Measurements from ENCODE around the gene HCN3. TPM values are rescaled to one million over a fixed set of nuclear protein-coding genes. Genes with fewer than 3 reads are reported as not detected.

Gene HCN3
- total RNA-seq, 4 donors from 2014 or later, result 13.0 to 34.0 (median 22.2) TPM

- no peak for DNase-seq
- Histone ChIP-seq H3K27me3 (no peaks in the 10 kb centered on the region), H3K4me1 (peaks cover 21 to 39% (median 28%) of the 10 kb centered on the region in 4 donors), H3K4me3 (peak overlapping the region; percentile 57 to 98 (median 79)), H3K27ac (peak overlapping the region; percentile 91 to 95 (median 92)), H3K9me3 (no peaks in the 10 kb centered on the region), H3K36me3 (no peaks in the 10 kb centered on the region)
- WGBS, 2 donors (ENCODE audit: low coverage in 1 of 2), result 48% methylated on average over 12 of the region's 12 CpGs; no CpG with 5 or more reads in 1 of the 2 donors
- intact Hi-C loops (cut with DNase I; ENCODE audit: low total_unique reads), result loop anchor here (10.0 kb wide), 1 partner anchor 341 kb away; no protein-coding TSS in a partner anchor
- in situ Hi-C loops (cut with MboI; ENCODE audit: low pct_ligation_motif_present in 1 of 4, low pct_unique_long_range_greater_than_20kb in 1 of 4, low sequenced_read_pairs in 3 of 4), result loop anchor here in 3 of 4 donors (10.0 to 25.0 kb wide), 2 partner anchors 61 to 333 kb away; no protein-coding TSS in a partner anchor
- TF ChIP-seq CTCF (IDR thresholded peaks at IDR 0.05) (no peak), POLR2A (IDR thresholded peaks at IDR 0.05) (no peak), EP300 (IDR thresholded peaks at IDR 0.05; ENCODE audit: low read depth) (no peak), POLR2AphosphoS5 (IDR thresholded peaks at IDR 0.05) (no peak)
Observed at GRCh38 chr1:155254228-155254713, 23.0 kb upstream of the HCN3 start.

- H3K4me1 ChIP-seq, result peaks cover 21 to 39% (median 28%) of the 10 kb centered on the region in 4 donors
- 7% methylated on average over 28 of the region's 35 CpGs; no CpG with 5 or more reads in 1 of the 2 donors for WGBS, 2 donors (ENCODE audit: low coverage in 1 of 2)
- peak overlapping the region; percentile 57 to 98 (median 79) for H3K4me3 ChIP-seq
- DNase-seq, result peak; percentile 31
- no peaks in the 10 kb centered on the region for H3K27me3 ChIP-seq
- peak overlapping the region; percentile 91 to 95 (median 92) for H3K27ac ChIP-seq
- intact Hi-C loops (cut with DNase I; ENCODE audit: low total_unique reads), result loop anchor here (10.0 kb wide), 1 partner anchor 340 kb away; no protein-coding TSS in a partner anchor
- in situ Hi-C loops (cut with MboI; ENCODE audit: low pct_ligation_motif_present in 1 of 4, low pct_unique_long_range_greater_than_20kb in 1 of 4, low sequenced_read_pairs in 3 of 4), result loop anchor here in 3 of 4 donors (10.0 to 25.0 kb wide), 2 partner anchors 60 to 333 kb away; no protein-coding TSS in a partner anchor
- no peak for TF ChIP-seq POLR2A (IDR thresholded peaks at IDR 0.05)
- TF ChIP-seq EP300 (IDR thresholded peaks at IDR 0.05; ENCODE audit: low read depth), result no peak
- TF ChIP-seq CTCF (IDR thresholded peaks at IDR 0.05), result peak in 1 of 5 experiments; percentile 4
- TF ChIP-seq POLR2AphosphoS5 (IDR thresholded peaks at IDR 0.05), result no peak
- no peaks in the 10 kb centered on the region for H3K36me3 ChIP-seq
- no peaks in the 10 kb centered on the region for H3K9me3 ChIP-seq
Observed at GRCh38 chr1:155254714-155255242, 22.5 kb upstream of the HCN3 start.

GRCh38 chr1:155255243-155256007 lies 21.8 kb upstream of the HCN3 start, which contains the start of gene ENTREP3:
ENTREP3 (minus strand) TSS chr1:155255483; CDS start chr1:155254877, 606 bp downstream.
- intact Hi-C loops (cut with DNase I; ENCODE audit: low total_unique reads), result loop anchor here (10.0 kb wide), 1 partner anchor 339 kb away; no protein-coding TSS in a partner anchor
- Histone ChIP-seq H3K4me1 (peaks cover 19 to 35% (median 24%) of the 10 kb centered on the region in 4 donors), H3K4me3 (peak within 1 kb of the TSS; percentile 57 to 98 (median 79)), H3K36me3 (peaks cover 0 to 5% (median 0%) of the 10 kb centered on the region in 4 donors), H3K27ac (peak within 1 kb of the TSS; percentile 91 to 95 (median 92)), H3K27me3 (no peaks in the 10 kb centered on the region), H3K9me3 (no peaks in the 10 kb centered on the region)
- 9% methylated on average over 51 of the region's 54 CpGs; no CpG with 5 or more reads in 1 of the 2 donors for WGBS, 2 donors (ENCODE audit: low coverage in 1 of 2)
- DNase-seq, result peak; percentile 89
- TF ChIP-seq POLR2AphosphoS5 (IDR thresholded peaks at IDR 0.05) (peak; percentile 60 to 86 (median 80)), POLR2A (IDR thresholded peaks at IDR 0.05) (peak; percentile 60), CTCF (IDR thresholded peaks at IDR 0.05) (no peak)
- in situ Hi-C loops (cut with MboI; ENCODE audit: low pct_ligation_motif_present in 1 of 4, low pct_unique_long_range_greater_than_20kb in 1 of 4, low sequenced_read_pairs in 3 of 4), result loop anchor here in 3 of 4 donors (10.0 to 25.0 kb wide), 2 partner anchors 59 to 332 kb away; no protein-coding TSS in a partner anchor

Data from transverse colon (tissue), 4 donors.